HG03378 (cell line): ENCODE measurements around the gene LLGL1.

Experiments used
- ATAC-seq: cut with Tn5 transposase; IDR thresholded peaks from one replicate; pipeline ENCODE4 v1.9.1; 2021; ENCODE audit warnings: mild to moderate bottlenecking, moderate library complexity; ENCODE audit not compliant: unreplicated experiment

The LLGL1 gene

GRCh38 chr17:18263885-18264682 is 38.6 kb downstream of the LLGL1 start:
- ATAC-seq: no peak

GRCh38 chr17:18267366-18267765 is 41.9 kb downstream of the LLGL1 start:
- no peak for ATAC-seq

GRCh38 chr17:18267927-18268711 is 42.7 kb downstream of the LLGL1 start:
- no peak for ATAC-seq

GRCh38 chr17:18270046-18270931 is 44.9 kb downstream of the LLGL1 start:
- ATAC-seq: no peak

- no peak for ATAC-seq
Observed at GRCh38 chr17:18277076-18277475, 51.6 kb downstream of the LLGL1 start.

GRCh38 chr17:18278867-18279266 is 53.4 kb downstream of the LLGL1 start:
- no peak for ATAC-seq

GRCh38 chr17:18280249-18280648 is 54.8 kb downstream of the LLGL1 start:
- ATAC-seq: no peak

- no peak for ATAC-seq
Observed at GRCh38 chr17:18280766-18281371, 55.4 kb downstream of the LLGL1 start.

- ATAC-seq: no peak
Observed at GRCh38 chr17:18281788-18282187, 56.4 kb downstream of the LLGL1 start.

GRCh38 chr17:18285296-18285695 is 59.9 kb downstream of the LLGL1 start:
- ATAC-seq: no peak

- ATAC-seq: no peak
Observed at GRCh38 chr17:18291718-18292540, 66.5 kb downstream of the LLGL1 start.
